ENCODE data around the gene SMARCE1.
"Not testable (repeated sequence)": the region's sequence is repeated elsewhere in the genome, so short reads cannot be mapped to it uniquely, and the experiment has no call there.

The SMARCE1 gene

DNA sequence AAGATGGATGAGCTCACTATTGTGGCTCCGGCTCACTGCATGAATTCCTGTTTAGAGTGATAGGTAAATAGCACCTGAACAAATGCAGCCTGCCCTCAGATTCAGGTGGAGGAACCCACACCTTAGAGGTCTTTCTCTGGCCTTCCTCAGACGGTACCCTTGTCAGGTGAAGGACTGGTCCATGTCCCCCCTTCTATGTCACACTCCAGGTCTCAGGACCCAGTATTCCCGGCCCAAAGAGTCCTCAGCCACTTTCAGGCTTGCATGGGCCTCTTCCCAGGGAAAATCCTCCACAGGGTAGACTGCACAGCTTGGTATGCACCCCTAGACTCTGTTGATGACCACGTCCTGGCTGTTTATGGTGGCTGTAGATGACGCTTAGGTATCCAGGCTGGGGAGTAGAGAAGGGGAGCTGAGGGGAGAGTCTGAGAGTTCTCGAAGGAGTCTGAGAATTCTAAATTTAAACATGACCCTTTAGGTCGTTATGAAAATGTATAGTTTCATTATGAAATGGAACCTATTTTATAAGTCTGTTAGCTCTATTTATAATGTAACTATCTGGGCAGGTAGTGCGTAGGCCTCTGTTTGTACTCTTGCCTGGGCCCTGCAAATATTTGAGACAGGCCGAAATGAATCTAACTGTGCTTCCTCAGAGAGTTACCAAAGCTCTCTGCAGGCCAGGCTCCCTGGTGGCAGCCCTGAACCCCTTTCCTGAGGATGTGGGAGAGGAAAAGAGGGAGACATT is 49.9 kb downstream of the SMARCE1 start:
- TF ChIP-seq POLR2A (IDR thresholded peaks at IDR 0.05; ENCODE audit: low read depth, low read length), result no peak
- FAIRE-seq (no peak), DNase-seq (ENCODE audit: insufficient read length, low spot score) (no peak)

DNA sequence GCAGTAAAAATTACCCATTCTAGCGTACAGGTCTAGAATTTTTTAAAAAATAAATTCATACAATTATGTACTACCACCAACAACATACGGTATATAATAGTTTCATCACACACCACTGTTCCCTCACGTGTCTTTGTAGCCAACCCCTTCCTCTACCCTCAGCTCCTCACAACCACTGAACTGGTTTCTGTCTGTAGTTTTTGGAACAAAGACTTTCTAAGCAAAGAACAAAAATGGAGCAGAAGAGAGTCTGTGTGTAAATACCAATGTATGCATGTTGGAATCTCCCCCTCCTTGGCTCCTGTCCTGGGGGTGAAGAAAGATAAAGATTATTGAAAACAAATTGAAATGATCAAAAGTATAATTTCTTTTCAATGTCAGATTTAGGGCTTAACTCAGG is 50.5 kb downstream of the SMARCE1 start:
- DNase-seq (ENCODE audit: insufficient read length, low spot score) (no peak), FAIRE-seq (no peak)
- no peak for TF ChIP-seq POLR2A (IDR thresholded peaks at IDR 0.05; ENCODE audit: low read depth, low read length)

DNA sequence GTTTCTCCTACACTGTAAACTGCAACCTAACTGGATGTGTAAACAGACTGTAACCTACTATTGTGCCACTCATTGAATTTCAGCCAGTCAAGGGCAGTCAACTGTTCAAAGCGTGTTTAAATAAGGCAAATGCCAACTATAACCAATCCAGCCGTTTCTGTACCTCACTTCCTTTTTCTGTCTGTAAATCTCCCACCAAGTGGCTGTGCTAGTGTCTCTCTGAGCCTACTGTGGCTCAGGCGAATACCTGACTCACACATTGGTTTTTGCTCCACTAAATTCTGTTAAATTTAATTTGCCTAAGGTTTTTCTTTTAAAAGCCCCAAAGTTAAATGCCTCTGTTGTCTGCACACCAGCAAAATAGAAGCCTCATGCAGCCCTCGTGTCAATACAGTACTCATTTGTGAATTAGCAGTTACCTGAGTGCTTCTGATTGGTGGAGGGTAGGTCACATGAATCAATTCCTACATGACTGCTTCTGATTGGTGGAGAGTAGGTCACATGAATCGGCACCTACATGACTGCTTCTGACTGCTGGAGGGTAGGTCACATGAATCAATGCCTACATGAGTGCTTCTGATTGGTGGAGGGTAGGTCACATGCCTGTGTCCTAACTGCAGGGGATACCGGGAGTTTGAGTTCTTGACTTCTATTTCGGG is 51.2 kb downstream of the SMARCE1 start:
- FAIRE-seq (no peak), DNase-seq (ENCODE audit: insufficient read length, low spot score) (no peak)
- TF ChIP-seq POLR2A (IDR thresholded peaks at IDR 0.05; ENCODE audit: low read depth, low read length), result no peak

DNA sequence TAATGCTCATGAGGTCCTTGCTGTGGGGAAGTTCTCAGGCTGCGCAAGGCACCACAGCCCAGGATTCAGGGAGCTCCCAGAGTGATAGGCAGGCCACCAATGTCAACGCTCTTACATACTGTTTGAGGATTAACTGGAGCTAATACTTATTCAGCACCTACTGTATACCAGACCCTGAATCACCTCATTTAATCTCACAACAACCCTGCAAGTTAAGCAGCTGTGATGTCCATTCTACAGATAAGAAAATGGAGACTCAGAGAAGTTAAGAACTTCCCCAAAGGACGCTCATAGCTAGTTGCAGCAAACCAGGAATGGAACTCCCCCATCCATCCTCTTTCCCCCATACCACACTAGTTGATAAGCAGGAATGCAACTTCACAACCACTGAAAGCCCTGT is 56.9 kb downstream of the SMARCE1 start:
- DNase-seq (ENCODE audit: insufficient read length, low spot score) (no peak), FAIRE-seq (no peak)
- TF ChIP-seq POLR2A (IDR thresholded peaks at IDR 0.05; ENCODE audit: low read depth, low read length), result no peak

DNA sequence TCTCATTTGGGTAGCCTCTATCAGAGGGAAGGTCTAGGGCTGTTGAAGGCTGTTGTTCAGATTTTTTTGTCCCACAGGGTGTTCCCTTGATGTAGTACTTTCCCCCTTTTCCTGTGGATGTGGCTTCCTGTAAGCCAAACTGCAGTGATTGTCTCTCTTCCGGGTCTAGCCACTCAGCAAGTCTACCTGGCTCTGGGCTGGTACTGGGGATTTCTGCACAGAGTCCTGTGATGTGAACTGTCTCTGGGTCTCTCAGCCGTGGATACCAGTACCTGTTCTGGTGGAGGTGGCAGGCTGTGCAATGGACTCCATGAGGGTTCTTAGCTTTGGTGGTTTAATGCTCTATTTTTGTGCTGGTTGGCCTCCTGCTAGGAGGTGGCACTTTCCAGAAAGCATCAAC is 59.1 kb downstream of the SMARCE1 start:
- TF ChIP-seq POLR2A (IDR thresholded peaks at IDR 0.05; ENCODE audit: low read depth, low read length), result no peak
- no peak for DNase-seq (ENCODE audit: insufficient read length, low spot score)
- no peak for FAIRE-seq

DNA sequence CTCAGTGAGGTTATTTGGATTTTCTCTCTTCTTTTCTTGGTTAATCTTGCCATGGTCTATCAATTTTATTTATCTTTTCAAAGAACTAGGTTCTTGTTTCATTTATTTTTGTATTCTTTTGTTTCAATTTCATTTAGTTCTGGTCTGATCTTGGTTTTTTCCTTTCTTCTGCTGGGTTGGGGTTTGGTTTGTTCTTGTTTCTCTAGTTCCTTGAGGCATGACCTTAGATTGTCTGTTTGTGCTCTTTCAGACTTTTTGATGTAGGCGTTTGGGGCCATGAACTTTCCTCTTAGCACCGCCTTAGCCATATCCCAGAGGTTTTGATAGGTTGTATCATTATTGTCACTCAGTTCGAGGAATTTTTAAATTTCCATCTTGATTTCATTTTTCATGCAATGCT is 61.4 kb downstream of the SMARCE1 start:
- FAIRE-seq; DNase-seq (ENCODE audit: insufficient read length, low spot score): not testable (repeated sequence)

DNA sequence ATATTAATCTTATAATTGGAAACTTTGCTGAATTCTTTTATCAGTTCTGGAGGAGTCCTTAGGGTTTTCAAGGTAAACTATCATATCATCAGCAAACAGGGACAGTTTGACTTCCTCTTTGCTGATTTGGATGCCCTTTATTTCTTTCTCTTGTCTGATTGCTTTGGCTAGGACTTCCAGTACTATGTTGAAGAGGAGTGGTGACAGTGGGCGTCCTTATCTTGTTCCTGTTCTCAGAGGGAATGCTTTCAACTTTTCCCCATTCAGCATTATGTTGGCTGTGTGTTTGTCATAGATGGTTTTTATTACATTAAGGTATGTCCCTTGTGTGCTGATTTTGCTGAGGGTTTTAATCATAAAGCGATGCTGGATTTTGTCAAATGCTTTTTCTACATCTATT is 62.7 kb downstream of the SMARCE1 start:
- not testable (repeated sequence) for DNase-seq (ENCODE audit: insufficient read length, low spot score); FAIRE-seq

DNA sequence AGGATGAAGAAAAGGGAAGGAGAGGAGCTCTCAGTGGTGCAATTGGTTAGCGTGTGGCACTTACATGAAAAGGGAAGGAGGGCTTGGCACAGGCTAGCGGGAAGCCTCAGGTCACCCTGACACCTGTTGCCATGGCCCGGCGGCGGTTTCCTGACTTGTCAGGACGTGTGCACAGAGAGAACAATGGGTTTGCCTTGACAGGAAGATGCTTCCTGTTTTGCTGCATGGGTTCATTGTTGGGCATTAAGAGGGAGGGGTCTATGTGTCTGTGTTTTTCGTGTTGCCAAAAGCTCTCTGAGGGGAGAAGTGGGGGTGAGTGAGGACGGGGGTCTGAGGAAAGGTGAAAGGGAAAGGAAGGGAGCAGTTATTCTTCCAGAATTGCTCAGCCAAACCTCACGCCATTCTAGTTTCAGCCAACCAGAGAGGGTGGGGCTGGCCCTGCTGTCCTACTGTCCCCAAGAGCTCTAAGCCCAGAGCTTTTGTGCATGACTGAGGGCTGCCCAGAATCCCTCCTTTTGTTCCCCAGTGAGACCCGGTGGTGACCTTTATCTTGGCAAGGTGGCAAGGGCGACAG is 65.2 kb downstream of the SMARCE1 start:
- no peak for DNase-seq (ENCODE audit: insufficient read length, low spot score)
- no peak for FAIRE-seq
- TF ChIP-seq POLR2A (IDR thresholded peaks at IDR 0.05; ENCODE audit: low read depth, low read length), result no peak

DNA sequence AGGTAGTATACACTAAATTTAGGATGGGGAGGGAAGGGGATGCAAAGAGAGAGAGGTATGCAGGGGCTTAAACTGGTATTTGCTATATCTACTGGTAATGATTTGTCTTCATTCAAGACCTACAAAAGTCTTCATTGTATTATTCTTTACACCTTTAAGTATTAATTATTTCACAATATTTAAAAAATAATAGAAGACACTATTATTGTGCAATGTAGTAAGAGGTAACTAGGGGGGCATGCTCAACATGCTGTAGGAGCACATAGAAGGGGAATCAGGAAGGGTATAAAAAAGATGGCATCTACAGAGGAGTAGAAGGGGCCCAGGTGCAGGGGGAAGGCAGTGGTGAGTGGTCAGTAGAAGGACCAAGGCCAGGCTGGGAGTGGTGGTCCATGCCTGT is 67.5 kb downstream of the SMARCE1 start:
- no peak for TF ChIP-seq POLR2A (IDR thresholded peaks at IDR 0.05; ENCODE audit: low read depth, low read length)
- no peak for DNase-seq (ENCODE audit: insufficient read length, low spot score)
- FAIRE-seq, result no peak

DNA sequence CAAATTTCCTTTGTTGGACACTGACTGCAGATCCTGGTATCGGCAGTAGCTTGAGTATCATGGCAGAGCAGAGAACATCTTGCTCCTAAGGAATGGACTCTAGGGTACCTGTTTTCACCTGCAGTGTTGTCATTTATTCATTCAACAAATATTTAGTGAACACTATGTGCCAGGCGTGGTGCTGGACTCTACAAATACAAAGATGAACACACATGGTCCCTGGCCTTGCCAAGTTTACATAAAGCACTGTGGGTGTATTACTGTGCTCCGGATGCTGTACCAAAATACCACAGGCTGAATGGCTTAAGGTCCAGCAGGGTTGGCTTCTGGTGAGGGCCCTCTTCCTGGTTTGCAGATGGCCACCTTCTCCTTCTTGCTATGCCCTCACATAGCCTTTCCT is 68.1 kb downstream of the SMARCE1 start:
- DNase-seq (ENCODE audit: insufficient read length, low spot score), result no peak
- no peak for FAIRE-seq
- no peak for TF ChIP-seq POLR2A (IDR thresholded peaks at IDR 0.05; ENCODE audit: low read depth, low read length)

DNA sequence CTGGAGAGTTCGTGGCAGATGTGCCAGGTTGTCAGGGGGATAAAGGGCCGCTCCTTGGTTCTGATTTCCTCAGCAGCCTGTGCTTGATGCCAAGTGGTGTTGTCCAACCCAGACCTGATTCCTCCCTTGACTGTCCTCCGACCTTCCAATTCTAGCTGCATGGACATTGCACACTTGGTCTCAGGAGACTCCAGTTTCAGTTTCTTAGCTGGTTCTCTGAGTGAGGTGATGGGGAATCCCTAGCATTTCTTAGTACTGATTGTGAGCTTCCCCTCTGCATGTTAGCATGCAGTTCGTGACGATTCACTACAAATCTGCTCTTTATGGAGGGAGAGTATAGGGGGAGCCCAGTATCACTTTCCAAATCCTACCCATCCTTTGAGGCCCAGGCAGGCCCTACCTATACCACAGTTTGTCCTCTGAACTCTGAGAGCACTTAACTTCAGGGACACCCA is 70.0 kb downstream of the SMARCE1 start:
- no peak for DNase-seq (ENCODE audit: insufficient read length, low spot score)
- no peak for TF ChIP-seq POLR2A (IDR thresholded peaks at IDR 0.05; ENCODE audit: low read depth, low read length)
- FAIRE-seq, result no peak

DNA sequence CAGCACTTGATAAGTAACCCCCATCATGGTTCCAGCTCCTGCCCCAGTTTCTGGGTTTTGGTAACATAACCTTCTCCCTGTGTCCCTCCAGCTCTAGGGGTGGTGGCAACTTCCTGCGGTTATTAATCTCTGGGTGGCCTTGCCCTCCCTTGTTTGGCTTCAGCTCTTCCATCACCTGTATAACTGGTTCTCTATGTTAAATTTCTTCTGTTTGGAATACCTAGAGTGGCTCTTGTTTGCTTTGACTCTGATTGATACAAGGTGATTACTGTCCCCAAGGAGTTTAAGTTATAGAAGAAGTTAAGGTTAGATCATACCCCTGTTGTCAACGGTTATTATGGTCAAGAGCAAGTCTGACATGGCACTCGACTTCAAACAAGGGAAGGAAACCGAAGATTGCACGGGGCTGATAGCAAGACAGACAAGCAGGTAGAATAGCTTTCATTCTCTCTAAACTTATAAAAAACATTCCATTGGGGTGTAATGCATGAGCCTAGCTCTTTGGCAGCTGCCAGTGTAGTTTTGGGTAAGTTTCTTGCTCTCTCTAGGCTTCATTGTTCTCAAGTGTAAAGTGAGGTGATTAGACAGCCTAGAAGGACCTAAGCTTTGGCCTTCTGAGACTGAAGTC is 71.4 kb downstream of the SMARCE1 start:
- DNase-seq (ENCODE audit: insufficient read length, low spot score), result no peak
- FAIRE-seq, result no peak
- no peak for TF ChIP-seq POLR2A (IDR thresholded peaks at IDR 0.05; ENCODE audit: low read depth, low read length)
